ENCODE data around the gene PHLDA3.

The PHLDA3 gene

DNA sequence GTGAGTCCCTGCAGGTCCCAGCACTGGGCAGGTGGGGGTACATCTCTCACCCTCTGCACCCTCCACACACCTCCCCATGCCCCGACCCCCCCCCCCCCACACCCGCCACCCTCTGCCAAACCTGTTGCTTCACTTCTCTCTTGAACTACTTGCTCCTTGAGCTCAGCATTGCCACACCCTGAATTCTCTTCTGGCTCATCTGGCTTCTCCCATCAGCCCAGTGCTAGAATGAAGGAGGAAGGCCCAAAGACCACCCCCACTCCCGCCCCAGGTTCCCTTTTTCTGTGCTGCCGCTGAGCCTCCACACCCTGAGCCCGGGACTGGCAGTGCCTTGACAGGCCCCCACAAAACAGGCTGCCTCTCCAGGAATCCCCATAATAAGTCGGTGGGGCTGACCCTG is 41.0 kb downstream of the PHLDA3 start:
- DNase-seq, result no peak

DNA sequence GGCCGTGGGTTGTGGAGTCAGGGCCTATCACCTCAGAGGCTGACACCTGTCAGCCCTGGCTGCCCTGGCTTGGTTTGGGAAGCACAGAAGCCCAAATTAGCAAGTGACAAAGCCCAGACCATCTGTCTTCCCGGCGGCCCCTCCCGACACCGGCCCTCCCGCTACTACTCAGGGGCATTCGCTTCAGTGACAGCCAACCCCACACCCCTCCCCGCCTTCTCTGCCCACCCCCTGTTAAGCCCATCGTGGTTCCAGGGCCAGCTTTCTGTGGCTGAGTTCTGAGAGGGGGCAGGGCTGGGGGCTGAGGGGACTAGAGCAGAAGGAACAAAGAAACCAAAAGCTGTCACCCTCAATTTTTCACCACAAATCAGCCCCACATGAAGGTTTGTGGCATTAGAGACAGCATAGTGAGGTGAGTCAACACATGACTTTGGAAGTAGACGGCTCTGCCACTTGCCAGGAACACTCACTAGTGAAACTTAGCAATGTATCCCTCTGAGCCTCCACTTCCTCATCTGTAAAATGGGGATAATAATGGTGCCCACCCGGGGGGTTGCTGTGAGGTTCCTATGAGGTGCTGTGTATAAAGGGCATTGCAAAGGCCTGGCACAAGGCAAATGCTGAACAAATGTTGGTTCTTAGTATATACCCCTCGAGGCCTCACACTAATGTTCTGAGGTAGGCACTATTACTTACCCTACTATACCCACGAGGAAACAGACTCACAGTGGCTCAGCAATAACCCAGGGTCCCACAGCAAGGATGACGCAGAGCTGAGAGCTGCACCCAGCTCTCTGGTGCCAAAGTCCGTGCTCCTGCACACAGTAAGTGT is 42.3 kb downstream of the PHLDA3 start:
- no peak for DNase-seq

- DNase-seq, result no peak
Measured at GRCh38 chr1:201424146-201424545, 44.8 kb downstream of the PHLDA3 start.

DNA sequence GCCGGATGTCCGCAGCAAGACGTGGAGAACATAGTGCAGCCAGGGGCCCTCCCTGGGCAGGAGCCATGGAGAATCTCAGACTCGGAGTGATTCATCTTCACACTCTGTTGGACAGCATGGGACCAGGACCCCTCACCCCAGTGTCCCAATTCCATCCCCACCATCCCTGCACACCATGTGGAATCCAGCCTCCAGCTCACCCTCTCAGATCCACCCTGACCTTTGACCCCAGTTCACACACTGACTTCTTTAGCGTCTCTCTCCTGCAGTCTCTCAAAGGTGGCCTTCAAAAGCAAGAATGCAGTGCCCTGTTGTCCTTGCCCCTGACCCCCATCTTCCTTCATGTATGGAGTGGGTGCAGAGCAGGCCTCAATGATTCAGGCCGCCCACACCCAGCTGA is 45.3 kb downstream of the PHLDA3 start:
- no peak for DNase-seq

DNA sequence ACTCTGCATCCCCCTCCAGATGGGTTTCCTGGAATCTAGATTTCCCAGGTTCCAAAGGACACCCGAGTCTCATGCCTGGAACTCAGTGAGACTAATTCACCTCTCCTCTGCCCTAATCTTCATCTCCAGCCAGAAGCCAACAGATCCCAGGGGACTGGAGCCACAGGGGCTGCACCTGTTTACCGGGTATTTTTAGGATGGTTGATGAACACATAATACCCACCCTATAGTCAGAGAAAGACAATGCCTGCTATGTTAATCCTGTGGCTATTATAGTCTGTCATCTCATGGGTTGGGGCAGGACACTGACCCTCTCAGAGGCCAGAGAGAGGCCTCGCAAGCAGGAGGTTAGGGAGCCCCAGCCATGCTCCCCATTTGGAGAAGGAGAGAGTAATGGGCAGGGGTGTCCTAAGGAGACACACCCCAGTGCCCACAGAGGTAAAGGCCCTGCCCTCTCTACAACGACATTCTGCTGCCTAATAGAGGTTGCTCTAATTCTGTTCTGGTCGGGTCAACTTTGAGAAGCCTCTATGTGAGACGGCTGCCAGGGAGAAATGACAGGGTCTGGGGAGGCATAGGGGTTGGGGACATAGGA is 46.5 kb downstream of the PHLDA3 start:
- no peak for DNase-seq

- DNase-seq, result no peak
Measured at GRCh38 chr1:201422026-201422425, 47.0 kb downstream of the PHLDA3 start.

GRCh38 chr1:201421041-201421440 is 47.9 kb downstream of the PHLDA3 start:
- DNase-seq, result no peak

DNA sequence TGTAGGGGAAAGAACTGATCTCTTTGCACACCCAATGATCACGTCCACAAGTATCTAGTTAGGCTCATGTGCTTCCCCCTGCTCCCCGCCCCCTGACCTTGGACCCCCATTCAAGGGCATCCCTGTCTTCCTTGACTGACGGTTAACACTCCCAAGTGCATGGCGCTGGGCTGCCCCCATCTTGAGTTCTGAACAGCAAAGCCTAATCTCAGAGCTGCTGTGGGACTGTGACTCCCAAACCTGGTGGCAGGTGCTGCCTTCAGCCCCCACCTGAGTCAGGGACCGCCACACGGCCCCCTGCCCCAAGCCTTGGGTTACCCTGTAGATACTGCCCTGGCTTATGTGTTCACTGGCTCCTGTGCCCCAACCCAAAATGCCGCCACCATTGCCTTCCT is 48.4 kb downstream of the PHLDA3 start:
- DNase-seq, result no peak

- no peak for DNase-seq
Measured at GRCh38 chr1:201419746-201420607, 49.0 kb downstream of the PHLDA3 start.

- no peak for DNase-seq
Measured at GRCh38 chr1:201419256-201419655, 49.7 kb downstream of the PHLDA3 start.

- DNase-seq, result no peak
Measured at GRCh38 chr1:201418461-201418860, 50.5 kb downstream of the PHLDA3 start.

Data from activated gamma-delta T cell (primary cell).